HG03571 (cell line): Measurements from ENCODE around the gene CYP2S1.
"Not testable (repeated sequence)": the region's sequence is repeated elsewhere in the genome, so short reads cannot be mapped to it uniquely, and the experiment has no call there.

Source experiments
- ATAC-seq: cut with Tn5 transposase; IDR thresholded peaks from one replicate; pipeline ENCODE4 v1.9.1; 2021; ENCODE audit not compliant: unreplicated experiment

Gene CYP2S1

GRCh38 chr19:41193430-41194156 is 574 bp downstream of the CYP2S1 start:
- ATAC-seq, result no peak

GRCh38 chr19:41194157-41194552 is 1.1 kb downstream of the CYP2S1 start:
- ATAC-seq, result no peak

GRCh38 chr19:41195675-41196497 is 2.9 kb downstream of the CYP2S1 start:
- ATAC-seq, result no peak

GRCh38 chr19:41198559-41198958 is 5.5 kb downstream of the CYP2S1 start:
- ATAC-seq, result no peak

GRCh38 chr19:41203371-41203770 is 10.4 kb downstream of the CYP2S1 start:
- no peak for ATAC-seq

- not testable (repeated sequence) for ATAC-seq
These were observed 11.3 kb downstream of the CYP2S1 start for GRCh38 chr19:41204338-41204737.

GRCh38 chr19:41205995-41206394 is 13.0 kb downstream of the CYP2S1 start:
- no peak for ATAC-seq

GRCh38 chr19:41206456-41206855 is 13.4 kb downstream of the CYP2S1 start:
- no peak for ATAC-seq

GRCh38 chr19:41206926-41207750 is 14.1 kb downstream of the CYP2S1 start:
- ATAC-seq, result no peak

- no peak for ATAC-seq
These were observed 21.1 kb downstream of the CYP2S1 start for GRCh38 chr19:41214161-41214560.

GRCh38 chr19:41217741-41218140 is 24.7 kb downstream of the CYP2S1 start:
- ATAC-seq, result no peak

- ATAC-seq, result no peak
These were observed 25.2 kb downstream of the CYP2S1 start for GRCh38 chr19:41218249-41218614.

GRCh38 chr19:41218615-41219507 is 25.8 kb downstream of the CYP2S1 start, which contains the start of gene AXL:
AXL (plus strand) TSS chr19:41219223; CDS start chr19:41219393, 170 bp downstream.
- no peak for ATAC-seq

GRCh38 chr19:41219924-41220567 is 27.0 kb downstream of the CYP2S1 start:
- no peak for ATAC-seq

GRCh38 chr19:41220811-41221210 is 27.8 kb downstream of the CYP2S1 start:
- no peak for ATAC-seq

GRCh38 chr19:41221514-41222205 is 28.6 kb downstream of the CYP2S1 start:
- ATAC-seq, result no peak

GRCh38 chr19:41222240-41222639 is 29.2 kb downstream of the CYP2S1 start:
- no peak for ATAC-seq

GRCh38 chr19:41223431-41224234 is 30.6 kb downstream of the CYP2S1 start:
- ATAC-seq, result no peak
